ENCODE data around the gene EDARADD. TPM values are rescaled to one million over a fixed set of nuclear protein-coding genes. Genes with fewer than 3 reads are reported as not detected.

EDARADD gene
- total RNA-seq, 1 experiment from 2014 or later, result 0.15 TPM

DNA sequence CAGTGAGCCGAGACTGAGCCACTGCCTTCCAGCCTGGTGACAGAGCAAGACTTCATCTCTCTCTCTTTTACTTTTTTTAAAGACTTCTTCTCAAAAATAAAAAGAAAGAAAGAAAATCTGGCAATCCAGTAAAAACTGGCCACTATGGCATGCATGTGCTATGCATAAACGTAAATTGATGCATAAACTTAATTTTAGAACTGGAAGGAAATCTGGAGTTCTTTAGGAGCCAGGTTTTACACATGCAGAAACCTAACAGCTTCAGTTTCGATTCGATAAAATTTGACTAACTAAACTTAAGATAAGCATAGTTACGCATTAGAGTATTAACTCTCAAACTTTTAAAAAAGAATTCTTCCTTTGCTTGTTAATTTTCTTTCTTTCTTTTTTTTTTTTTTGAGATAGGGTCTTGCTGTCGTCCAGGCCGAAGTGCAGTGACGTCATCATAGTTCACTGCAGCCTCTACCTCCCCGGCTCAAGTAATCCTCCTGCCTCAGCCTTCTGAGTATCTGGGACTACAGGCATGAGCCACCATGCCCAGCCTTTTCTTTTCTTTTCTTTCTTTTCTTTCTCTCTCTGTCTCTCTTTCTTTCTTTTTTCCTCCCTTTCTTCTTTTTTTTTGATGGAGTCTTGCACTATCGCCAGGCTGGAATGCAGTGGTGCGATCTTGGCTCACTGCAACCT, 117.8 kb downstream of the EDARADD start:
- no peaks in the 10 kb centered on the region for H3K36me3 ChIP-seq (ENCODE audit: insufficient read depth, low read length, poor library complexity, severe bottlenecking)
- no peaks in the 10 kb centered on the region for H3K27me3 ChIP-seq (replicated peaks; ENCODE audit: insufficient read depth, low read depth, low read length, poor library complexity)
- H3K9me3 ChIP-seq (ENCODE audit: low read depth, low read length, poor library complexity, severe bottlenecking), result no peaks in the 10 kb centered on the region
- H3K4me1 ChIP-seq (ENCODE audit: insufficient read depth, low read length, poor library complexity, severe bottlenecking), result peaks cover 6% of the 10 kb centered on the region
- no peak overlapping the region for H3K27ac ChIP-seq (ENCODE audit: low read depth, low read length, poor library complexity, severe bottlenecking)
- TF ChIP-seq, protein P1, sequence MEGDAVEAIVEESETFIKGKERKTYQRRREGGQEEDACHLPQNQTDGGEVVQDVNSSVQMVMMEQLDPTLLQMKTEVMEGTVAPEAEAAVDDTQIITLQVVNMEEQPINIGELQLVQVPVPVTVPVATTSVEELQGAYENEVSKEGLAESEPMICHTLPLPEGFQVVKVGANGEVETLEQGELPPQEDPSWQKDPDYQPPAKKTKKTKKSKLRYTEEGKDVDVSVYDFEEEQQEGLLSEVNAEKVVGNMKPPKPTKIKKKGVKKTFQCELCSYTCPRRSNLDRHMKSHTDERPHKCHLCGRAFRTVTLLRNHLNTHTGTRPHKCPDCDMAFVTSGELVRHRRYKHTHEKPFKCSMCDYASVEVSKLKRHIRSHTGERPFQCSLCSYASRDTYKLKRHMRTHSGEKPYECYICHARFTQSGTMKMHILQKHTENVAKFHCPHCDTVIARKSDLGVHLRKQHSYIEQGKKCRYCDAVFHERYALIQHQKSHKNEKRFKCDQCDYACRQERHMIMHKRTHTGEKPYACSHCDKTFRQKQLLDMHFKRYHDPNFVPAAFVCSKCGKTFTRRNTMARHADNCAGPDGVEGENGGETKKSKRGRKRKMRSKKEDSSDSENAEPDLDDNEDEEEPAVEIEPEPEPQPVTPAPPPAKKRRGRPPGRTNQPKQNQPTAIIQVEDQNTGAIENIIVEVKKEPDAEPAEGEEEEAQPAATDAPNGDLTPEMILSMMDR (conservative IDR thresholded peaks at IDR 0.05; ENCODE audit: low read depth, low read length), result no peak
- TF ChIP-seq EZH2 (IDR thresholded peaks at IDR 0.05; ENCODE audit: borderline replicate concordance, low read depth, low read length, poor library complexity, severe bottlenecking), result no peak
- BruUV-seq (replicated peaks), result no TSS peak
- intact Hi-C loops (cut with micrococcal nuclease; ENCODE audit: unreplicated experiment), result no loop called here
- ChIA-PET POLR2A (ENCODE audit: low non-redundant PET) (no interaction called here), CTCF (no interaction called here)
- no peak for DNase-seq (ENCODE audit: low spot score)
- no peak overlapping the region for H3K4me3 ChIP-seq (ENCODE audit: low read depth, low read length, poor library complexity, severe bottlenecking)

DNA sequence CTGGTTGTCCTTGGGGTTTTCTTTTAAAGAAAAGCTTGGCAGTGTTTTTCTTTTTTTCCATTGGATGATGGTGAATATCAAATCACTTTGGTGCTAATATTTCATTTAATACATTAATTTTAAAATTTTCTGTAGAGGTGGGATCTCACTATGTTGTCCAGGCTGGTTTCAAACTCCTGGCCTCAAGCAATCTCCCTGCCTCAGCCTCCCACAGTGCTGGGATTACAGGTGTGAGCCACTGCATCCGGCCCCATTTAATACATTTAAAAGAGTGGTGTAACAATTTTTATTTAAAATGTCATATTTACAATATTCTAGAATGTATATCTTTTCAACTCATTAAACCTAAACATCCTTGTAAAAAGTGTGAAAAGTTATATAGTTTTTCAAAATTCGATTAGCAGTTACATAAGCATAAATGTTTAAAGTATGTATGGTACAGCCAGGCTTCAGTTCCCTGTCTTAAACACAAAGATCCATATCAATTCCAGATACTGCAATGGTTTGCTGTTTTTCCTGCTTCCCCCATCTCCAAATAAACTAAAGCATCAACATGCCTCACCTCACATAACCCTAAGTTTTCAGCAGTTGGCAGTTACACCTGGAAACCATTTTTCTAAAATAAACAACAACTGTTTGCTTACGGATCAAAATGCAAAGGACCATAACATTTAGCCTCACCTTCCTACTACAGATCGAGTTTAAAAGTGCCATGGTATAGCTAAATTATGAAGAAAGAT, 120.8 kb downstream of the EDARADD start:
- no peak for DNase-seq (ENCODE audit: low spot score)
- no peaks in the 10 kb centered on the region for H3K27me3 ChIP-seq (replicated peaks; ENCODE audit: insufficient read depth, low read depth, low read length, poor library complexity)
- TF ChIP-seq, protein P1 (conservative IDR thresholded peaks at IDR 0.05; ENCODE audit: low read depth, low read length), result no peak
- no peak for TF ChIP-seq EZH2 (IDR thresholded peaks at IDR 0.05; ENCODE audit: borderline replicate concordance, low read depth, low read length, poor library complexity, severe bottlenecking)
- intact Hi-C loops (cut with micrococcal nuclease; ENCODE audit: unreplicated experiment), result no loop called here
- no peaks in the 10 kb centered on the region for H3K36me3 ChIP-seq (ENCODE audit: insufficient read depth, low read length, poor library complexity, severe bottlenecking)
- BruUV-seq (replicated peaks), result no TSS peak
- H3K4me1 ChIP-seq (ENCODE audit: insufficient read depth, low read length, poor library complexity, severe bottlenecking), result no peaks in the 10 kb centered on the region
- no peaks in the 10 kb centered on the region for H3K9me3 ChIP-seq (ENCODE audit: low read depth, low read length, poor library complexity, severe bottlenecking)
- POLR2A ChIA-PET (ENCODE audit: low non-redundant PET), result no interaction called here
- no peak overlapping the region for H3K27ac ChIP-seq (ENCODE audit: low read depth, low read length, poor library complexity, severe bottlenecking)
- H3K4me3 ChIP-seq (ENCODE audit: low read depth, low read length, poor library complexity, severe bottlenecking), result no peak overlapping the region
- CTCF ChIA-PET, result no interaction called here

DNA sequence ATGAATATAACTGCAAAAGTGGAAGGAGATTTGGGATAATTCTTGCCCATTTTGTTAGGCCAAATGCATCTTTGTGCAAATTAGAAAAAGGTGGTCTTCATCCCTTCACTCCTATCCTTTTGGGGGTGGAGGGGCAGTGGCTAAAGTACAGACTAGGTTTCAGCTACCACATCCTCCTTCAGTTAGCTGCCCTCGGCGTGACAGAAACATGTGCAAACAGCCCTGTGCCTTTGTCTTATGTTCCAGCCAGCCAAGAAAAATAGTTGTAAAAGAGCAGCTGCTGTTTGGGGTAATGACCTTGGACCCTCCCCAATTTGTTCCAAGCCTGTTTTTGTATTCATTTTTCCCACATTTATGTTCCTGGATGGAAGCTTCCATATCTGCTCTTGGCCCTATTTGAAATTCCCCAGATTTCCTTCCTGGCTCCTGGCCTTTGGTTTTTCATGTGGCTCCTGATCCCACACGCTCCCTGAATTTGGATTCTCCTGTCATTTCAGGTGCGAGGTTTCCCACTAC, 121.4 kb downstream of the EDARADD start:
- intact Hi-C loops (cut with micrococcal nuclease; ENCODE audit: unreplicated experiment), result no loop called here
- Histone ChIP-seq H3K4me3 (ENCODE audit: low read depth, low read length, poor library complexity, severe bottlenecking) (no peak overlapping the region), H3K36me3 (ENCODE audit: insufficient read depth, low read length, poor library complexity, severe bottlenecking) (no peaks in the 10 kb centered on the region), H3K27ac (ENCODE audit: low read depth, low read length, poor library complexity, severe bottlenecking) (no peak overlapping the region), H3K9me3 (ENCODE audit: low read depth, low read length, poor library complexity, severe bottlenecking) (no peaks in the 10 kb centered on the region), H3K4me1 (ENCODE audit: insufficient read depth, low read length, poor library complexity, severe bottlenecking) (no peaks in the 10 kb centered on the region), H3K27me3 (replicated peaks; ENCODE audit: insufficient read depth, low read depth, low read length, poor library complexity) (no peaks in the 10 kb centered on the region)
- no peak for DNase-seq (ENCODE audit: low spot score)
- ChIA-PET POLR2A (ENCODE audit: low non-redundant PET) (no interaction called here), CTCF (no interaction called here)
- BruUV-seq (replicated peaks), result no TSS peak
- TF ChIP-seq EZH2 (IDR thresholded peaks at IDR 0.05; ENCODE audit: borderline replicate concordance, low read depth, low read length, poor library complexity, severe bottlenecking), result no peak
- TF ChIP-seq, protein P1 (conservative IDR thresholded peaks at IDR 0.05; ENCODE audit: low read depth, low read length), result no peak

Measured in A673 (cell line).